Measurements from ENCODE around the gene NAPEPLD.
"Not testable (repeated sequence)": the region's sequence is repeated elsewhere in the genome, so short reads cannot be mapped to it uniquely, and the experiment has no call there.

The NAPEPLD gene

GRCh38 chr7:103093429-103093828 is 55.5 kb downstream of the NAPEPLD start:
- no peak overlapping the region for H3K4me3 ChIP-seq (replicated peaks; ENCODE audit: low read depth, low read length)
- no peak for TF ChIP-seq CTCF (IDR thresholded peaks at IDR 0.05; ENCODE audit: low read depth, low read length, missing control alignments)
- no peak for DNase-seq (ENCODE audit: extremely low read depth, low read depth)

- not testable (repeated sequence) for DNase-seq (ENCODE audit: extremely low read depth, low read depth); H3K4me3 ChIP-seq (replicated peaks; ENCODE audit: low read depth, low read length)
Measured at GRCh38 chr7:103092321-103092720, 56.6 kb downstream of the NAPEPLD start.

- DNase-seq (ENCODE audit: extremely low read depth, low read depth), result no peak
- H3K4me3 ChIP-seq (replicated peaks; ENCODE audit: low read depth, low read length), result no peak overlapping the region
- no peak for TF ChIP-seq CTCF (IDR thresholded peaks at IDR 0.05; ENCODE audit: low read depth, low read length, missing control alignments)
Measured at GRCh38 chr7:103083210-103083609, 65.7 kb downstream of the NAPEPLD start.

- no peak for TF ChIP-seq CTCF (IDR thresholded peaks at IDR 0.05; ENCODE audit: low read depth, low read length, missing control alignments)
- DNase-seq (ENCODE audit: extremely low read depth, low read depth), result no peak
- H3K4me3 ChIP-seq (replicated peaks; ENCODE audit: low read depth, low read length), result no peak overlapping the region
Measured at GRCh38 chr7:103082497-103082896, 66.4 kb downstream of the NAPEPLD start.

- H3K4me3 ChIP-seq (replicated peaks; ENCODE audit: low read depth, low read length), result no peak overlapping the region
- no peak for DNase-seq (ENCODE audit: extremely low read depth, low read depth)
- no peak for TF ChIP-seq CTCF (IDR thresholded peaks at IDR 0.05; ENCODE audit: low read depth, low read length, missing control alignments)
Measured at GRCh38 chr7:103080923-103081322, 68.0 kb downstream of the NAPEPLD start.

GRCh38 chr7:103079836-103080235 is 69.1 kb downstream of the NAPEPLD start:
- DNase-seq (ENCODE audit: extremely low read depth, low read depth), result no peak
- TF ChIP-seq CTCF (IDR thresholded peaks at IDR 0.05; ENCODE audit: low read depth, low read length, missing control alignments), result no peak
- H3K4me3 ChIP-seq (replicated peaks; ENCODE audit: low read depth, low read length), result no peak overlapping the region

- H3K4me3 ChIP-seq (replicated peaks; ENCODE audit: low read depth, low read length); DNase-seq (ENCODE audit: extremely low read depth, low read depth): not testable (repeated sequence)
Measured at GRCh38 chr7:103078226-103078625, 70.7 kb downstream of the NAPEPLD start.

- no peak for TF ChIP-seq CTCF (IDR thresholded peaks at IDR 0.05; ENCODE audit: low read depth, low read length, missing control alignments)
- no peak overlapping the region for H3K4me3 ChIP-seq (replicated peaks; ENCODE audit: low read depth, low read length)
- DNase-seq (ENCODE audit: extremely low read depth, low read depth), result no peak
Measured at GRCh38 chr7:103077318-103077717, 71.6 kb downstream of the NAPEPLD start.

Measured in HFF-Myc (cell line).